22Rv1 (cell line): ENCODE results near the gene DHPS.
A peak's percentile ranks its signal among the peaks of the same experiment; 100 is the strongest.

ENCODE experiments used
- H3K27ac ChIP-seq: fragments of 450-650 bp; 2 replicates; pipeline ENCODE4 v1.5.1; 2017
- CTCF ChIP-seq: fragments of 450-650 bp; IDR thresholded peaks from 2 replicates; pipeline ENCODE4 v1.5.1; 2017; ENCODE audit warnings: mild to moderate bottlenecking
- ZFX ChIP-seq: fragments of 450-650 bp; IDR thresholded peaks from 2 replicates; pipeline ENCODE4 v1.6.1; 2017; ENCODE audit warnings: antibody characterized with exemption, borderline replicate concordance

Gene DHPS

DNA sequence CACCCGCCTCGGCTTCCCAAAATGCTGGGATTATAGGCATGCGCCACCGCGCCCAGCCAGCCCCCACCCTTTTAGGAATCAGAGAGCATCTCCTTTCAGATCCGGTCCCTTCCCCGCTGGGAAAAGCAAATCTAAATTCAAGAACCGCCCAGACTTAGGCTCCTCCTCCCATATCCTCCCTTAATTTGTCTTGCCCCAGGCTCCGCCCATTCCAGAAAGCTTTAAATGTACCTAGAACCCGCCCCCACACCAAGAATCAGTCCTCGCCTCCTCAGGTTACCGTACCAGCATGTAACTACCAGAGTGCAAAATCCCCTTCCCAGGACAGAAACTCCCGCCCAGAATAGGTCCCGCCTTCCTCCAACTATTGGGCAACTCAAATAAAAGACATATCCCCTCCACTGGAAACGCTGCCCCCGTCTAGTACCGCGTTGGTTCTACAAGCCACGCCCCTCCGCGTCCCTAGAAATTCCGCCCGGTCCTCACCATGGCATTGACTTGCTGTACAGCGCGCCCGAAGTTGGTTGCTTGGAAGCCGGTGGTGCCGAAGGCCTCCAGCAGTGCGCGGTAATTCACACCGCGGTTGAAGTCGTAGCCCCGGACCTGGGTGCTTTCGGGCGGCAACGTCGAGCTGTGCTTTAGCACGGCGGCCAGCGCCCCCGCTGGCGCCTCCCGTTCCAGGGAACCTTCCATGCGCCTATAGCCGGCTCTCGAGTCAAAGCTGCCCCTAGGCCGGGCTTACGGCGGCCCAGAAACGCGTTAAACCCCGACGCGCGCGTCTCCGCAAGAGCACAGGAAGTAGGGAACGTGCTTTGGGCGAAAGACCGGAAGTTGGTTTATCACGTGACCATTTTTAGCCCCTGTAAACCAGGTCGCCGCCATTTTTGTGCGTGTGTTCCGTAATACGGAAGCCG, at the start of gene DHPS:
DHPS (minus strand) TSS at position 807 of the 914 bp plus-strand sequence; CDS start at position 693, 114 bp downstream.
- H3K27ac ChIP-seq, result peak within 1 kb of the TSS; percentile 99
- TF ChIP-seq ZFX, result no peak
- TF ChIP-seq CTCF, result no peak

GRCh38 chr19:12731337-12731736, 49.7 kb upstream of the DHPS start:
- no peak overlapping the region for H3K27ac ChIP-seq
- TF ChIP-seq ZFX, result no peak
- TF ChIP-seq CTCF, result no peak

DNA sequence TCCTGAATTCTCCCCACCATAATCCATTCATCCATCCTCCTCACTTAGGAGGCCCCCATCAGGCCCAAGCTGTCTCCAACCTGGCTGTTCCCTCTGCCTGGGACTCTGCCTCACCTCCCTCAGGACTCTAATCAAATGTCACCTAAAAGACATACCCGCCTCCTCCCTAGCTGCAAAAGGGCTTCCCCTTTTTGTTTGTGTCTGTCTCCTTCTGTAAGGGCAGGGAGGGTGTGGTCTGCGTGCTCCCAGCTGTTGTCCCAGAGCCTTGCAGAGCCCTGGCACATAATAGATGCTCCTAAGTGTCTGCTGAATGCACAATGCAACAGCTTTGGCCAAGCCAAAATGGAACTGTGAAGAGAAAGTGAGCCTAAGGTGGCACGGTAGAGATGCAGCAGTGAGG, 48.4 kb upstream of the DHPS start:
- TF ChIP-seq ZFX, result no peak
- no peak for TF ChIP-seq CTCF
- H3K27ac ChIP-seq, result no peak overlapping the region

- TF ChIP-seq CTCF (no peak), ZFX (no peak)
- H3K27ac ChIP-seq, result no peak overlapping the region
Measured at GRCh38 chr19:12727745-12728433, 46.2 kb upstream of the DHPS start.

DNA sequence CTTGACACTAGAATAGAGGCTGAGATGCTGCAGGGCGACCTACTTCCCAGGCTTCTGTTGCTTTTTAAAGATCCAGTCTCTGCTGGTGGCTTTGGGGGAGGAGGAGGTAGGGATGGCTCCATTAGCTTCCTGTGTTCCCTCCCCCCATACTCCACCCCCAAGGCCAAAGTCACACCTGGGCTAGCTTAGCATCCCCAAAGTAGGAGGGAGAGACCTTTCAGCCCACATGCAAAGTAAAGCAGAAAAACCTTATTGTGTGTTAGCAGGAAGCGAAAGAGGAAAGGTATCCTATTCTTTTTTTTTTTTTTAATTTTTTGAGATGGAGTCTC, 45.3 kb upstream of the DHPS start:
- H3K27ac ChIP-seq, result peak overlapping the region; percentile 27
- TF ChIP-seq CTCF, result no peak
- no peak for TF ChIP-seq ZFX

- 0 out of 2 replicates have a peak overlapping the region, but pooled peaks have one; percentile 4 for H3K27ac ChIP-seq
Measured at GRCh38 chr19:12725612-12726011, 43.9 kb upstream of the DHPS start.

DNA sequence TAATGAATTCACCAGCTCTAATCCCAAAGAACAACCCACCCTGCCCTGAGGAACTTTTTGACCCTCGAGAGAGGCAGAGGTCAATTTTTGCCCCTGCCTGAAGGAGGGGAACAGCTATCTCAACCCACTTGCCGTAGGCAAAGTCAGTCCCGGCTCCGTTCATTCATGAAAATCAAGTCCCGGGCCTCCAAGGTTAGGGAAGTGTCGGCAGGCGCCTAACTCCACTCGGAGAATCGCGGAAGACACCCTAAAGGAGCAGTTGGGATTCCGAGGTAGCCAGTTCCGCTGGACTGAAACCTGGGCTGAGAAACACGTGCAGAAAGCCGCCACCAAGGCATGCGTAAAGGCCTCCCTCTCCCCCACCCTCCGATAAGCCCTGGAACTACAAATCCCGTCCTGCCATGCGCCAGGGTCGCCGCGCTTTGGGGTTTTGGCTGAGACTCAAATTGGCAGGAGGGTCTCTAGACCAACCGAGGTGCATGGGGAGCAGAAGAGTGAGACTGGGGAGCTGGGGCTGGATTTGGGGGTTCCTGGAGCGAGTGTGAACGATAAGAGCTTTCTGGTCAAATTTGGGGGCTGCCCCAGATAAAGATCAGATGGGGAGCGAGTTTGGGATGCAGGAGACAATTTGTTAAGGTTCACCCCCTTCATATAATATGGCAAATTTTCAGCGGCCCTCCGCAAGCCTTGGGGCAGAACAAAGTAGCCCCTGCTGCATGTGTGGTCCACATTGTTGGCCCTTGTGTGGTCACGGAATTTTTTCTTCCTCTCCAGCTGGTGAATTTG, 42.2 kb upstream of the DHPS start, which contains the start of gene TNPO2:
TNPO2 (minus strand) TSS at position 292 of the 786 bp plus-strand sequence. CDS start 2,955 bp downstream, outside the sequence.
- TF ChIP-seq CTCF, result no peak
- no peak for TF ChIP-seq ZFX
- H3K27ac ChIP-seq, result peak within 1 kb of the TSS; percentile 94
